PC-3 (cell line): ENCODE measurements around the gene TAF5L.

Experiments
- EZH2 ChIP-seq: fragments of 300-600 bp; sonication (generic); IDR thresholded peaks from one replicate; pipeline ENCODE4 v1.6.1; 2017; ENCODE audit warnings: antibody characterized with exemption, mild to moderate bottlenecking, low read length; ENCODE audit not compliant: unreplicated experiment
- EZH2phosphoT487 ChIP-seq: fragments of 300-600 bp; sonication (generic); IDR thresholded peaks from 2 replicates; pipeline ENCODE4 v1.6.1; 2018; ENCODE audit warnings: mild to moderate bottlenecking, antibody characterized with exemption, low read length, borderline replicate concordance
- TF ChIP-seq, protein P1 (sequence below): fragments of 300-600 bp; sonication (generic); conservative IDR thresholded peaks from 2 replicates; pipeline ENCODE4 v1.5.1; 2017; ENCODE audit warnings: antibody characterized with exemption, low read depth, mild to moderate bottlenecking, low read length

DNA sequence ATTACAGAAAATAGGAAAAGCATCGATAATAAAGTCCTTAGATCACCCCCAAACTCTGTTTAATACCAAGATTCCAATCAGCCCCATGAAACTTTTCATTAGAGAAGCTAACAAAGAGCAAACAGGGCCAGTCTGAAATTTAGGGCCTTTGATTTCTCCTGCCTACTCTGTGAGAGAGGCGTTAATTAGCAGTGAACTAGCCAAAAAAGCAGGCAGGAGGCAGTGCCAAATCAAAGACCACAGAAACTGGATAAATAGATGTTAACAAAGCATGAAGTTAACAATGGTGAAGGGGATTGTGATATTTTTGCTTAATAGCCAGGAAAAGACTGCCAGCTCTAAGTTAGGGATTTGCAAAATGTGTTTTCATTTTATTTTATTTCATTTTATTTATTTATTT, 11.2 kb downstream of the TAF5L start:
- TF ChIP-seq, protein P1, sequence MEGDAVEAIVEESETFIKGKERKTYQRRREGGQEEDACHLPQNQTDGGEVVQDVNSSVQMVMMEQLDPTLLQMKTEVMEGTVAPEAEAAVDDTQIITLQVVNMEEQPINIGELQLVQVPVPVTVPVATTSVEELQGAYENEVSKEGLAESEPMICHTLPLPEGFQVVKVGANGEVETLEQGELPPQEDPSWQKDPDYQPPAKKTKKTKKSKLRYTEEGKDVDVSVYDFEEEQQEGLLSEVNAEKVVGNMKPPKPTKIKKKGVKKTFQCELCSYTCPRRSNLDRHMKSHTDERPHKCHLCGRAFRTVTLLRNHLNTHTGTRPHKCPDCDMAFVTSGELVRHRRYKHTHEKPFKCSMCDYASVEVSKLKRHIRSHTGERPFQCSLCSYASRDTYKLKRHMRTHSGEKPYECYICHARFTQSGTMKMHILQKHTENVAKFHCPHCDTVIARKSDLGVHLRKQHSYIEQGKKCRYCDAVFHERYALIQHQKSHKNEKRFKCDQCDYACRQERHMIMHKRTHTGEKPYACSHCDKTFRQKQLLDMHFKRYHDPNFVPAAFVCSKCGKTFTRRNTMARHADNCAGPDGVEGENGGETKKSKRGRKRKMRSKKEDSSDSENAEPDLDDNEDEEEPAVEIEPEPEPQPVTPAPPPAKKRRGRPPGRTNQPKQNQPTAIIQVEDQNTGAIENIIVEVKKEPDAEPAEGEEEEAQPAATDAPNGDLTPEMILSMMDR: no peak
- TF ChIP-seq EZH2 (no peak), EZH2phosphoT487 (no peak)
